ENCODE results near the gene CD160.

CD160 gene

DNA sequence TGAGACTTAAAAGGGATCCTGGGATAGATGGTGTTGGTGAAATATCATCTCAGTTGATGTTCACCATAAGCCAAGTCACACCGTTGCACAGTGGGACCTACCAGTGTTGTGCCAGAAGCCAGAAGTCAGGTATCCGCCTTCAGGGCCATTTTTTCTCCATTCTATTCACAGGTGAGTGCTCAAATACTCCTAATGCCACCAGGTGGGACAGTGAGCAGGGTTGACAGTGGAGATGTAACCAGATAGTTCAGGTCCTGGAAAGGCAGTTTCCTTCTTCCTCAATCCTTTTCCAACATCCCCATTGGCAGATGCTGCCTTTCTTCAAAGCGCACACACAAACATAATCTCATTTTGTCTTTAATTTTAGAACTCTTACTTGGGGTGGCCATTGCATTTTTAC lies 11.6 kb downstream of the CD160 start:
- H3K4me2 ChIP-seq (ENCODE audit: low read depth, low read length) = no peak overlapping the region
- DNase-seq = no peak

DNA sequence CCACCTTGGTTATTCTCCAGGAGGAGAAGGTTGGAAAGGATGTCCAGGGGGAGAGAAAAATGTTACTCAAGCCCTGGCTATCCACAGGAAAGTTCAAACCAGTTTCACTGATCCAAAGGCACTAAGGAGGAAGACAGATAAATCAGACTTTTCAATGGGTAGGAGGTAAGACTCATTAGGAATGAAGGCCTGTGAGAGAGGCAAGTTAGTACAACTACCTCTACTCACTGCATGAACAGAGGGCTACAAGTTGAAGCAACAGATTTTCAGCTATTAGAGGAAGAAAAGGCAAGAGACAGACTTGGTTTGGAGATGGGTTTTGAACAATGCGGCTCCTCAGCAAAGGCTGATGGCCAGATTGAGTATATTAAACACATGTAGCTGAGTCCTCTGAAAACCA lies 16.9 kb downstream of the CD160 start:
- Histone ChIP-seq H3K79me2 (ENCODE audit: low read length) (no peaks in the 10 kb centered on the region), H3K4me1 (ENCODE audit: low read length) (no peaks in the 10 kb centered on the region), H3F3A (ENCODE audit: insufficient read depth, low read length) (no peaks in the 10 kb centered on the region), H3K27ac (ENCODE audit: low read length) (no peak overlapping the region), H4K20me1 (ENCODE audit: insufficient read depth, low read length) (no peaks in the 10 kb centered on the region), H3K9me2 (replicated peaks; ENCODE audit: insufficient read depth, low read length) (no peaks in the 10 kb centered on the region), H3K9ac (ENCODE audit: low read length) (no peak overlapping the region), H3K9me3 (replicated peaks; ENCODE audit: insufficient read depth, low read length) (no peaks in the 10 kb centered on the region), H3K27me3 (replicated peaks; ENCODE audit: insufficient read depth, low read length) (no peaks in the 10 kb centered on the region), H2AFZ (ENCODE audit: low read length) (no peak overlapping the region), H3K36me3 (replicated peaks; ENCODE audit: insufficient read depth, low read length) (no peaks in the 10 kb centered on the region), H3K4me2 (ENCODE audit: low read depth, low read length) (no peak overlapping the region), H3K4me3 (ENCODE audit: low read length) (no peak overlapping the region)
- TF ChIP-seq EZH2phosphoT487 (IDR thresholded peaks at IDR 0.05; ENCODE audit: low read length) (no peak), EZH2 (optimal IDR thresholded peaks at IDR 0.05; ENCODE audit: low read depth, low read length) (no peak)
- TF ChIP-seq, protein P1, sequence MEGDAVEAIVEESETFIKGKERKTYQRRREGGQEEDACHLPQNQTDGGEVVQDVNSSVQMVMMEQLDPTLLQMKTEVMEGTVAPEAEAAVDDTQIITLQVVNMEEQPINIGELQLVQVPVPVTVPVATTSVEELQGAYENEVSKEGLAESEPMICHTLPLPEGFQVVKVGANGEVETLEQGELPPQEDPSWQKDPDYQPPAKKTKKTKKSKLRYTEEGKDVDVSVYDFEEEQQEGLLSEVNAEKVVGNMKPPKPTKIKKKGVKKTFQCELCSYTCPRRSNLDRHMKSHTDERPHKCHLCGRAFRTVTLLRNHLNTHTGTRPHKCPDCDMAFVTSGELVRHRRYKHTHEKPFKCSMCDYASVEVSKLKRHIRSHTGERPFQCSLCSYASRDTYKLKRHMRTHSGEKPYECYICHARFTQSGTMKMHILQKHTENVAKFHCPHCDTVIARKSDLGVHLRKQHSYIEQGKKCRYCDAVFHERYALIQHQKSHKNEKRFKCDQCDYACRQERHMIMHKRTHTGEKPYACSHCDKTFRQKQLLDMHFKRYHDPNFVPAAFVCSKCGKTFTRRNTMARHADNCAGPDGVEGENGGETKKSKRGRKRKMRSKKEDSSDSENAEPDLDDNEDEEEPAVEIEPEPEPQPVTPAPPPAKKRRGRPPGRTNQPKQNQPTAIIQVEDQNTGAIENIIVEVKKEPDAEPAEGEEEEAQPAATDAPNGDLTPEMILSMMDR (IDR thresholded peaks at IDR 0.05; ENCODE audit: low read length) = no peak
- no peak for DNase-seq

More for the DNA sequence above, 11.6 kb downstream of the CD160 start:
- H2AFZ ChIP-seq (ENCODE audit: low read length) = no peak overlapping the region
- H3K79me2 ChIP-seq (ENCODE audit: low read length) = no peaks in the 10 kb centered on the region
- no peaks in the 10 kb centered on the region for H3K9me2 ChIP-seq (replicated peaks; ENCODE audit: insufficient read depth, low read length)
- H3K9ac ChIP-seq (ENCODE audit: low read length) = no peak overlapping the region
- no peaks in the 10 kb centered on the region for H3K9me3 ChIP-seq (replicated peaks; ENCODE audit: insufficient read depth, low read length)
- no peaks in the 10 kb centered on the region for H3K27me3 ChIP-seq (replicated peaks; ENCODE audit: insufficient read depth, low read length)
- no peaks in the 10 kb centered on the region for H3K4me1 ChIP-seq (ENCODE audit: low read length)
- no peaks in the 10 kb centered on the region for H4K20me1 ChIP-seq (ENCODE audit: insufficient read depth, low read length)
- no peak for TF ChIP-seq EZH2 (optimal IDR thresholded peaks at IDR 0.05; ENCODE audit: low read depth, low read length)
- TF ChIP-seq, protein P1 (IDR thresholded peaks at IDR 0.05; ENCODE audit: low read length) = peak; percentile 18
- no peaks in the 10 kb centered on the region for H3F3A ChIP-seq (ENCODE audit: insufficient read depth, low read length)
- no peaks in the 10 kb centered on the region for H3K36me3 ChIP-seq (replicated peaks; ENCODE audit: insufficient read depth, low read length)
- no peak overlapping the region for H3K4me3 ChIP-seq (ENCODE audit: low read length)
- no peak overlapping the region for H3K27ac ChIP-seq (ENCODE audit: low read length)

DNA sequence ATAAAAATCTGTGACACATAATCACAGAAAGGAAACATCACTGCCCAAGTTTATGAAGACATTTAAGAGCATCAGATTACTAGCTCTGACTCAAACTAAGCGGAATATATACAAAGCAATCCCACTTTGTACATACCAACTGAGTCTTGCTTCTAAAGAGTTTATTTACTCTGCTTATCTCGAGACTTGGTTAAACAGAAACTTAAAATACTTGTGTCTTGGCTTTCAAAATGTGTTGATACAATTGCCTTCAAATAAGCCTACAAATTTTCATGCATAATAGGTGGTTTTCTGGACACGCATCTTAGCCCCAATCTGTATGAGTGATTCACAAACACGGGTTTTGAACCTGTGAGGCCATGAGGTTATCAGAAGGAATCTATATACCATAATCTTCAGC lies 21.0 kb downstream of the CD160 start:
- Histone ChIP-seq H4K20me1 (ENCODE audit: insufficient read depth, low read length) (no peaks in the 10 kb centered on the region), H3K4me1 (ENCODE audit: low read length) (no peaks in the 10 kb centered on the region), H3K36me3 (replicated peaks; ENCODE audit: insufficient read depth, low read length) (no peaks in the 10 kb centered on the region; the same call in 1 of the 2 replicates), H3K4me3 (ENCODE audit: low read length) (no peak overlapping the region), H3K79me2 (ENCODE audit: low read length) (no peaks in the 10 kb centered on the region), H3F3A (ENCODE audit: insufficient read depth, low read length) (no peaks in the 10 kb centered on the region), H3K4me2 (ENCODE audit: low read depth, low read length) (no peak overlapping the region), H3K9me3 (replicated peaks; ENCODE audit: insufficient read depth, low read length) (no peaks in the 10 kb centered on the region), H3K9ac (ENCODE audit: low read length) (no peak overlapping the region), H3K27ac (ENCODE audit: low read length) (no peak overlapping the region), H3K9me2 (replicated peaks; ENCODE audit: insufficient read depth, low read length) (no peaks in the 10 kb centered on the region), H2AFZ (ENCODE audit: low read length) (no peak overlapping the region), H3K27me3 (replicated peaks; ENCODE audit: insufficient read depth, low read length) (no peaks in the 10 kb centered on the region)
- no peak for DNase-seq
- TF ChIP-seq EZH2phosphoT487 (IDR thresholded peaks at IDR 0.05; ENCODE audit: low read length) (no peak), EZH2 (optimal IDR thresholded peaks at IDR 0.05; ENCODE audit: low read depth, low read length) (no peak)
- TF ChIP-seq, protein P1 (IDR thresholded peaks at IDR 0.05; ENCODE audit: low read length) = no peak

All from MM.1S (cell line).